Ascending aorta (tissue), 2 donors: Measurements from ENCODE around the gene NR3C1. TPM values are rescaled to one million over a fixed set of nuclear protein-coding genes. Genes with fewer than 3 reads are reported as not detected.

ENCODE experiments used
- DNase-seq, 2 donors: peaks; one replicate each; pipeline ENCODE4 v3.0.0-alpha.2; 2019; ENCODE audit warnings: low spot score in 2 of 2
- H3K27ac ChIP-seq, 2 donors: fragments of 200-600 bp; sonication (generic); one replicate each; pipeline ENCODE4 v1.5.1; 2016 to 2017; ENCODE audit warnings: mild to moderate bottlenecking in 1 of 2
- H3K27me3 ChIP-seq: fragments of 200-600 bp; sonication (generic); one replicate; pipeline ENCODE4 v1.5.1; 2017
- H3K36me3 ChIP-seq, 2 donors: fragments of 200-600 bp; sonication (generic); one replicate each; pipeline ENCODE4 v1.5.1; 2016
- H3K4me1 ChIP-seq, 2 donors: fragments of 200-600 bp; sonication (generic); one replicate each; pipeline ENCODE4 v1.5.1; 2016 to 2017; ENCODE audit warnings: mild to moderate bottlenecking in 1 of 2
- H3K4me3 ChIP-seq, 2 donors: fragments of 200-600 bp; sonication (generic); one replicate each; pipeline ENCODE4 v1.5.1; 2016 to 2017; ENCODE audit warnings: mild to moderate bottlenecking in 1 of 2
- H3K9me3 ChIP-seq, 2 donors: fragments of 200-600 bp; sonication (generic); one replicate each; pipeline ENCODE4 v1.5.1; 2016
- CTCF ChIP-seq, 3 experiments: fragments of 200-600 bp in 2 of 3; fragments of 450-650 bp in 1 of 3; sonication (generic) in 2 of 3; IDR thresholded peaks; one replicate each; pipeline ENCODE4 v1.5.1; 2016 to 2019; ENCODE audit warnings: antibody characterized with exemption in 3 of 3, mild to moderate bottlenecking in 1 of 3, moderate library complexity in 1 of 3
- intact Hi-C: fragments of 100-400 bp; cut with DNase I; formaldehyde crosslinking; loops from one replicate; pipeline ENCODE4 v1.15.1; 2023
- total RNA-seq: library from RNA; depleted of rRNA; stranded (reverse); fragments of >200 nt; gene quantifications from one replicate; pipeline ENCODE4 v1.1.0, GENCODE V29; 2016

NR3C1 gene
- total RNA-seq, 1 donor from 2014 or later, result 18.4 TPM

GRCh38 chr5:143281226-143281625, 122.3 kb downstream of the NR3C1 start:
- no peak for DNase-seq
- H3K4me3 ChIP-seq, result no peak overlapping the region
- peaks cover 10 to 13% of the 10 kb centered on the region in 2 donors for H3K36me3 ChIP-seq
- H3K27me3 ChIP-seq, result no peaks in the 10 kb centered on the region
- no peaks in the 10 kb centered on the region for H3K9me3 ChIP-seq
- H3K4me1 ChIP-seq, result no peaks in the 10 kb centered on the region
- intact Hi-C loops, result no loop called here
- H3K27ac ChIP-seq, result no peak overlapping the region
- no peak for TF ChIP-seq CTCF (IDR thresholded peaks at IDR 0.05)

GRCh38 chr5:143279698-143280097, 123.8 kb downstream of the NR3C1 start:
- intact Hi-C loops, result no loop called here
- TF ChIP-seq CTCF (IDR thresholded peaks at IDR 0.05), result no peak
- no peaks in the 10 kb centered on the region for H3K4me1 ChIP-seq
- H3K27me3 ChIP-seq, result no peaks in the 10 kb centered on the region
- no peaks in the 10 kb centered on the region for H3K9me3 ChIP-seq
- no peak for DNase-seq
- H3K36me3 ChIP-seq, result peaks cover 10 to 13% of the 10 kb centered on the region in 2 donors
- H3K27ac ChIP-seq, result no peak overlapping the region
- no peak overlapping the region for H3K4me3 ChIP-seq

GRCh38 chr5:143277536-143277935, 126.0 kb downstream of the NR3C1 start:
- Histone ChIP-seq H3K9me3 (no peaks in the 10 kb centered on the region), H3K4me3 (no peak overlapping the region), H3K27me3 (no peaks in the 10 kb centered on the region), H3K27ac (no peak overlapping the region), H3K4me1 (no peaks in the 10 kb centered on the region), H3K36me3 (peaks cover 0 to 7% of the 10 kb centered on the region in 2 donors)
- no peak for DNase-seq
- intact Hi-C loops, result no loop called here
- TF ChIP-seq CTCF (IDR thresholded peaks at IDR 0.05), result no peak

GRCh38 chr5:143275512-143276363, 127.7 kb downstream of the NR3C1 start:
- Histone ChIP-seq H3K27me3 (no peaks in the 10 kb centered on the region), H3K36me3 (peaks cover 0 to 3% of the 10 kb centered on the region in 2 donors), H3K27ac (no peak overlapping the region), H3K9me3 (no peaks in the 10 kb centered on the region), H3K4me1 (no peaks in the 10 kb centered on the region), H3K4me3 (no peak overlapping the region)
- intact Hi-C loops, result no loop called here
- no peak for DNase-seq
- no peak for TF ChIP-seq CTCF (IDR thresholded peaks at IDR 0.05)

- H3K27ac ChIP-seq, result no peak overlapping the region
- no peak overlapping the region for H3K4me3 ChIP-seq
- no peak for DNase-seq
- no peaks in the 10 kb centered on the region for H3K27me3 ChIP-seq
- no peaks in the 10 kb centered on the region for H3K36me3 ChIP-seq
- no peaks in the 10 kb centered on the region for H3K4me1 ChIP-seq
- TF ChIP-seq CTCF (IDR thresholded peaks at IDR 0.05), result no peak
- intact Hi-C loops, result no loop called here
- no peaks in the 10 kb centered on the region for H3K9me3 ChIP-seq
These were observed 128.5 kb downstream of the NR3C1 start for GRCh38 chr5:143274952-143275351.
